HL-60 (cell line): Measurements from ENCODE around the gene ECE2.

Experiments used
- DNase-seq, 2 experiments: peaks; one replicate each; pipeline ENCODE4 v3.0.0-alpha.2; 2010 to 2020; ENCODE audit warnings: low read depth in 1 of 2, low spot score in 1 of 2
- H3K27ac ChIP-seq: fragments of 250-450 bp; sonication (Bioruptor Pico); replicated peaks from 2 replicates; pipeline ENCODE4 v1.5.1; 2020; ENCODE audit warnings: mild to moderate bottlenecking, moderate library complexity
- H3K27me3 ChIP-seq: fragments of 250-450 bp; sonication (Bioruptor Pico); 2 replicates; pipeline ENCODE4 v1.5.1; 2021; ENCODE audit warnings: mild to moderate bottlenecking, moderate library complexity; ENCODE audit not compliant: insufficient read depth, poor library complexity, severe bottlenecking
- H3K4me3 ChIP-seq: replicated peaks from 2 replicates; pipeline ENCODE4 v1.5.1; 2011; ENCODE audit warnings: mild to moderate bottlenecking, control low read depth, low read length; ENCODE audit not compliant: insufficient read depth
- GABPA ChIP-seq: IDR thresholded peaks from 2 replicates; pipeline ENCODE4 v1.6.1; 2012; ENCODE audit warnings: low read depth
- POLR2AphosphoS5 ChIP-seq: IDR thresholded peaks from 2 replicates; pipeline ENCODE4 v1.6.1; 2012; ENCODE audit warnings: low read depth
- SPI1 ChIP-seq: IDR thresholded peaks from 2 replicates; pipeline ENCODE4 v1.6.1; 2012; ENCODE audit warnings: low read depth, mild to moderate bottlenecking, borderline replicate concordance
- TF ChIP-seq, protein P1 (sequence below): IDR thresholded peaks from one replicate; pipeline ENCODE4 v1.5.1; 2011; ENCODE audit warnings: low read length, control low read depth, inconsistent platforms; ENCODE audit not compliant: insufficient read depth
- TF ChIP-seq, protein P2 (sequence below): IDR thresholded peaks from 2 replicates; pipeline ENCODE4 v1.6.1; 2012; ENCODE audit warnings: low read depth; ENCODE audit not compliant: insufficient replicate concordance

The ECE2 gene

DNA sequence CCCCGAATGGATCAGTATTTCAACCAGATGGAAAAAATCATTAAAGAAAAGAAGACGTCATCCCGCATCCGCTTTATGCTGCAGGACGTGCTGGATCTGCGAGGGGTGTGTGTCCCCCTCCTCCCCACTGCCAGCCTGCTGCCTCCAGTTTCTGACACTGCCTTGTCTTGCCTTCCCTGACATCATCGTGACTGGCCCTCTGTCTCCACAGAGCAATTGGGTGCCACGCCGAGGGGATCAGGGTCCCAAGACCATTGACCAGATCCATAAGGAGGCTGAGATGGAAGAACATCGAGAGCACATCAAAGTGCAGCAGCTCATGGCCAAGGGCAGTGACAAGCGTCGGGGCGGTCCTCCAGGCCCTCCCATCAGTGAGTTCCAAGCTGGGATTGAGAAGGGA lies 49.4 kb downstream of the ECE2 start:
- Histone ChIP-seq H3K4me3 (no peak overlapping the region), H3K27ac (no peak overlapping the region), H3K27me3 (no peaks in the 10 kb centered on the region)
- DNase-seq: no peak
- TF ChIP-seq GABPA (no peak), SPI1 (no peak), POLR2AphosphoS5 (no peak; the same call in 1 of the 2 replicates)
- TF ChIP-seq, protein P1, sequence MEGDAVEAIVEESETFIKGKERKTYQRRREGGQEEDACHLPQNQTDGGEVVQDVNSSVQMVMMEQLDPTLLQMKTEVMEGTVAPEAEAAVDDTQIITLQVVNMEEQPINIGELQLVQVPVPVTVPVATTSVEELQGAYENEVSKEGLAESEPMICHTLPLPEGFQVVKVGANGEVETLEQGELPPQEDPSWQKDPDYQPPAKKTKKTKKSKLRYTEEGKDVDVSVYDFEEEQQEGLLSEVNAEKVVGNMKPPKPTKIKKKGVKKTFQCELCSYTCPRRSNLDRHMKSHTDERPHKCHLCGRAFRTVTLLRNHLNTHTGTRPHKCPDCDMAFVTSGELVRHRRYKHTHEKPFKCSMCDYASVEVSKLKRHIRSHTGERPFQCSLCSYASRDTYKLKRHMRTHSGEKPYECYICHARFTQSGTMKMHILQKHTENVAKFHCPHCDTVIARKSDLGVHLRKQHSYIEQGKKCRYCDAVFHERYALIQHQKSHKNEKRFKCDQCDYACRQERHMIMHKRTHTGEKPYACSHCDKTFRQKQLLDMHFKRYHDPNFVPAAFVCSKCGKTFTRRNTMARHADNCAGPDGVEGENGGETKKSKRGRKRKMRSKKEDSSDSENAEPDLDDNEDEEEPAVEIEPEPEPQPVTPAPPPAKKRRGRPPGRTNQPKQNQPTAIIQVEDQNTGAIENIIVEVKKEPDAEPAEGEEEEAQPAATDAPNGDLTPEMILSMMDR: no peak
- TF ChIP-seq, protein P2, sequence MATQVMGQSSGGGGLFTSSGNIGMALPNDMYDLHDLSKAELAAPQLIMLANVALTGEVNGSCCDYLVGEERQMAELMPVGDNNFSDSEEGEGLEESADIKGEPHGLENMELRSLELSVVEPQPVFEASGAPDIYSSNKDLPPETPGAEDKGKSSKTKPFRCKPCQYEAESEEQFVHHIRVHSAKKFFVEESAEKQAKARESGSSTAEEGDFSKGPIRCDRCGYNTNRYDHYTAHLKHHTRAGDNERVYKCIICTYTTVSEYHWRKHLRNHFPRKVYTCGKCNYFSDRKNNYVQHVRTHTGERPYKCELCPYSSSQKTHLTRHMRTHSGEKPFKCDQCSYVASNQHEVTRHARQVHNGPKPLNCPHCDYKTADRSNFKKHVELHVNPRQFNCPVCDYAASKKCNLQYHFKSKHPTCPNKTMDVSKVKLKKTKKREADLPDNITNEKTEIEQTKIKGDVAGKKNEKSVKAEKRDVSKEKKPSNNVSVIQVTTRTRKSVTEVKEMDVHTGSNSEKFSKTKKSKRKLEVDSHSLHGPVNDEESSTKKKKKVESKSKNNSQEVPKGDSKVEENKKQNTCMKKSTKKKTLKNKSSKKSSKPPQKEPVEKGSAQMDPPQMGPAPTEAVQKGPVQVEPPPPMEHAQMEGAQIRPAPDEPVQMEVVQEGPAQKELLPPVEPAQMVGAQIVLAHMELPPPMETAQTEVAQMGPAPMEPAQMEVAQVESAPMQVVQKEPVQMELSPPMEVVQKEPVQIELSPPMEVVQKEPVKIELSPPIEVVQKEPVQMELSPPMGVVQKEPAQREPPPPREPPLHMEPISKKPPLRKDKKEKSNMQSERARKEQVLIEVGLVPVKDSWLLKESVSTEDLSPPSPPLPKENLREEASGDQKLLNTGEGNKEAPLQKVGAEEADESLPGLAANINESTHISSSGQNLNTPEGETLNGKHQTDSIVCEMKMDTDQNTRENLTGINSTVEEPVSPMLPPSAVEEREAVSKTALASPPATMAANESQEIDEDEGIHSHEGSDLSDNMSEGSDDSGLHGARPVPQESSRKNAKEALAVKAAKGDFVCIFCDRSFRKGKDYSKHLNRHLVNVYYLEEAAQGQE: no peak

DNA sequence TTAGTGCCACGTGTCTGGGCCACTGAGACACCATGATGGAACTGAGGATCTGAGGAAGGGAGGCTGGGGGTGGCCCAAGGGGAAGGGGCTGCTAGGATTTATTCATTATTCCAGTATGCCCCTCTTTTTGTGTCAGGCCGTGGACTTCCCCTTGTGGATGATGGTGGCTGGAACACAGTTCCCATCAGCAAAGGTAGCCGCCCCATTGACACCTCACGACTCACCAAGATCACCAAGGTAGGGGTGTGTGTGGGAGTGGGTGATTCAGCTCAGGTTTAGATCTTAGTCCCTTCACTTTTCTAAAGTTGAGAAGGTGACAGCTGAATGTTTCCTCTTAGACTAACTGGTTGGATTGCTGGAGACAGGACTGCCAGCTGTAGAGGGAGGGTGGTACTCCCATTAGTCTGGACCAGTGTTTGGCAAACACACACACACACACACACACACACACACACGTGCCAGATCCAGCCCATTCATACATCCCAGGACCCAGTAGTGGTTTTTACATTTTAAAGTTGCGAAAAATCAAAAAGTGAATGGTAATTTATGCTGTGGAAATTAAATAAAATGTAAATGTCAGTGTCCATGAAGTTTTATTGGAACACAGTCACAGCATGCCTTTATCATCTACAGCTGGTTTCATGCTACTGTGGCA lies 50.0 kb downstream of the ECE2 start:
- TF ChIP-seq GABPA (no peak), POLR2AphosphoS5 (no peak), SPI1 (no peak)
- TF ChIP-seq, protein P2: no peak
- TF ChIP-seq, protein P1: no peak
- H3K27me3 ChIP-seq: no peaks in the 10 kb centered on the region
- no peak for DNase-seq
- no peak overlapping the region for H3K4me3 ChIP-seq
- no peak overlapping the region for H3K27ac ChIP-seq

DNA sequence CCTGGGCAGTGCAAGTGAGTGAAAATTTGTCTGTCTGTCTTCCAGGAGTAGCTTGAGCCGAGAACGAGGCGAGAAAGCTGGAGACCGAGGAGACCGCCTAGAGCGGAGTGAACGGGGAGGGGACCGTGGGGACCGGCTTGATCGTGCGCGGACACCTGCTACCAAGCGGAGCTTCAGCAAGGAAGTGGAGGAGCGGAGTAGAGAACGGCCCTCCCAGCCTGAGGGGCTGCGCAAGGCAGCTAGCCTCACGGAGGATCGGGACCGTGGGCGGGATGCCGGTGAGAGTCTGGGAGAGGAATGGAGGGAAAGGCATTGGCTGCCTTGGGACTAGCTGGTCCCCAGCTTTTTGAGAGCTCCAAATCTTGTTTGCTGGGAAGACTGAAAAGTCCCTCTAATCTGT lies 51.3 kb downstream of the ECE2 start:
- no peak for DNase-seq
- TF ChIP-seq, protein P1: no peak
- TF ChIP-seq SPI1: no peak
- TF ChIP-seq POLR2AphosphoS5: no peak
- TF ChIP-seq GABPA: no peak
- TF ChIP-seq, protein P2: no peak

More for the DNA sequence above, 51.3 kb downstream of the ECE2 start:
- Histone ChIP-seq H3K27ac (no peak overlapping the region), H3K27me3 (no peaks in the 10 kb centered on the region), H3K4me3 (no peak overlapping the region)
